Jurkat, Clone E6-1 (cell line): ENCODE measurements around the gene LCN6.

Source experiments
- DNase-seq: peaks from one replicate; pipeline ENCODE4 v3.0.0-alpha.2; 2011; ENCODE audit warnings: low read depth, low spot score
- H3K4me3 ChIP-seq: 2 replicates; pipeline ENCODE4 v1.5.1; 2011; ENCODE audit warnings: mild to moderate bottlenecking, low read length, control low read depth, moderate library complexity

The LCN6 gene

GRCh38 chr9:136701668-136702053, 46.7 kb downstream of the LCN6 start:
- H3K4me3 ChIP-seq: peak overlapping the region; percentile 43
- DNase-seq: no peak

- peak; percentile 32 for DNase-seq
- peak overlapping the region; percentile 43 for H3K4me3 ChIP-seq
Observed at GRCh38 chr9:136700959-136701667, 47.2 kb downstream of the LCN6 start.

- H3K4me3 ChIP-seq: no peak overlapping the region
- DNase-seq: no peak
Observed at GRCh38 chr9:136700304-136700703, 48.0 kb downstream of the LCN6 start.

- DNase-seq: no peak
- H3K4me3 ChIP-seq: no peak overlapping the region
Observed at GRCh38 chr9:136698635-136699246, 49.6 kb downstream of the LCN6 start.

- no peak for DNase-seq
- H3K4me3 ChIP-seq: no peak overlapping the region
Observed at GRCh38 chr9:136697821-136698526, 50.4 kb downstream of the LCN6 start.

- no peak overlapping the region for H3K4me3 ChIP-seq
- no peak for DNase-seq
Observed at GRCh38 chr9:136697146-136697820, 51.0 kb downstream of the LCN6 start.

GRCh38 chr9:136696502-136696901, 51.8 kb downstream of the LCN6 start:
- DNase-seq: no peak
- no peak overlapping the region for H3K4me3 ChIP-seq

GRCh38 chr9:136695955-136696354, 52.4 kb downstream of the LCN6 start:
- DNase-seq: no peak
- H3K4me3 ChIP-seq: no peak overlapping the region

- DNase-seq: no peak
- H3K4me3 ChIP-seq: no peak overlapping the region
Observed at GRCh38 chr9:136695435-136695895, 52.9 kb downstream of the LCN6 start.

GRCh38 chr9:136694872-136695247, 53.5 kb downstream of the LCN6 start:
- no peak for DNase-seq
- H3K4me3 ChIP-seq: no peak overlapping the region

GRCh38 chr9:136694163-136694871, 54.0 kb downstream of the LCN6 start:
- DNase-seq: no peak
- H3K4me3 ChIP-seq: no peak overlapping the region
